ENCODE results near the gene TTYH2. TPM values are rescaled to one million over a fixed set of nuclear protein-coding genes. Genes with fewer than 3 reads are reported as not detected.

Gene TTYH2
- total RNA-seq, 1 donor from 2014 or later: 3.8 TPM

DNA sequence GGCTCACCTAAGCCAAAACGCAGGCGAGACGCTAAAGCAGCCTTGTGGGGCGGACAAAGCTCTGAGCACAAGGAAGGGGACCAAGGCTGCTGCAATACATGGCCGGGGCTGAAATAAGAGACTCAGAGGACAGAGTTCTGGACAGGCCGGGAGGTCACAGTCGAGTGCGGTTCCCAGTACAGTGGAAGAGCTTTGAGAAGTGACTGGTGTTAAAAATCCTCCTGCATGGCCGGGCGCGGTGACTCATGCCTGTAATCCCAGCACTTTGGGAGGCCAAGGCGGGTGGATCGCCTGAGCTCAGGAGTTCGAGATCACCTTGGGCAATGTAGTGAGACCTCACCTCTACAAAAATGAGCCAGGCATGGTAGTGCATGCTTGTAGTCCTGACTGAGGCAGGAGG is 10.5 kb downstream of the TTYH2 start:
- ChIA-PET CTCF (no interaction called here), POLR2A (no interaction called here)
- intact Hi-C loops (cut with micrococcal nuclease): no loop called here
- no peak for ATAC-seq (ENCODE audit: low read depth)
- no peaks in the 10 kb centered on the region for H3K36me3 Mint-ChIP-seq (ENCODE audit: low read depth)
- DNase-seq: no peak
- peaks cover 4% of the 10 kb centered on the region for H3K9me3 Mint-ChIP-seq
- H3K27ac Mint-ChIP-seq: no peak overlapping the region
- no peaks in the 10 kb centered on the region for H3K4me1 Mint-ChIP-seq
- TF ChIP-seq, protein P1, sequence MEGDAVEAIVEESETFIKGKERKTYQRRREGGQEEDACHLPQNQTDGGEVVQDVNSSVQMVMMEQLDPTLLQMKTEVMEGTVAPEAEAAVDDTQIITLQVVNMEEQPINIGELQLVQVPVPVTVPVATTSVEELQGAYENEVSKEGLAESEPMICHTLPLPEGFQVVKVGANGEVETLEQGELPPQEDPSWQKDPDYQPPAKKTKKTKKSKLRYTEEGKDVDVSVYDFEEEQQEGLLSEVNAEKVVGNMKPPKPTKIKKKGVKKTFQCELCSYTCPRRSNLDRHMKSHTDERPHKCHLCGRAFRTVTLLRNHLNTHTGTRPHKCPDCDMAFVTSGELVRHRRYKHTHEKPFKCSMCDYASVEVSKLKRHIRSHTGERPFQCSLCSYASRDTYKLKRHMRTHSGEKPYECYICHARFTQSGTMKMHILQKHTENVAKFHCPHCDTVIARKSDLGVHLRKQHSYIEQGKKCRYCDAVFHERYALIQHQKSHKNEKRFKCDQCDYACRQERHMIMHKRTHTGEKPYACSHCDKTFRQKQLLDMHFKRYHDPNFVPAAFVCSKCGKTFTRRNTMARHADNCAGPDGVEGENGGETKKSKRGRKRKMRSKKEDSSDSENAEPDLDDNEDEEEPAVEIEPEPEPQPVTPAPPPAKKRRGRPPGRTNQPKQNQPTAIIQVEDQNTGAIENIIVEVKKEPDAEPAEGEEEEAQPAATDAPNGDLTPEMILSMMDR (IDR thresholded peaks at IDR 0.05): no peak
- H3K4me3 Mint-ChIP-seq: no peak overlapping the region
- no peaks in the 10 kb centered on the region for H3K27me3 Mint-ChIP-seq

GRCh38 chr17:74224959-74225725 is 11.8 kb downstream of the TTYH2 start:
- Mint-ChIP-seq H3K36me3 (ENCODE audit: low read depth) (no peaks in the 10 kb centered on the region), H3K9me3 (no peaks in the 10 kb centered on the region), H3K4me3 (no peak overlapping the region), H3K4me1 (no peaks in the 10 kb centered on the region), H3K27me3 (no peaks in the 10 kb centered on the region), H3K27ac (no peak overlapping the region)
- intact Hi-C loops (cut with micrococcal nuclease): no loop called here
- TF ChIP-seq, protein P1 (IDR thresholded peaks at IDR 0.05): no peak
- ChIA-PET CTCF (no interaction called here), POLR2A (no interaction called here)
- no peak for DNase-seq
- no peak for ATAC-seq (ENCODE audit: low read depth)

DNA sequence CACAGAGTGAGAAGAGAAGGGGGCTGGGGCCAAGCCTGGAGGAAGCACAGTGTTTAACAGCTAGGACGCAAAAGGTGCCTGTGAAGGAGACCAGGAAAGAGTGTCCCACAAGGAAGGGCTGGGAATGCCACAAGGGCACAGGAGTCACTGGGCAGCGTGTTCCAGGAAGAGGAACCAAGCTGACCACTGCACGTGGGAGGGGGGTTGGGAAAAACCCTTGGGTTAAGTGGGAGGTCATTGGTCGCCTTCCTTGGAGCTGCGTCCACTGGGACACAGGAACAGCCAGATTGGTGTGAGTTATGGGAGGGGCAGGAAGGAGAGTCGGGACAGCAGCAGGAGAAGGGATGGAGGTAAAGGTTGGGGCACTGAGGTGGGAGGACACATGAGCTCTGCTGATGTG is 12.9 kb downstream of the TTYH2 start:
- Mint-ChIP-seq H3K9me3 (no peaks in the 10 kb centered on the region), H3K27ac (no peak overlapping the region), H3K36me3 (ENCODE audit: low read depth) (no peaks in the 10 kb centered on the region), H3K4me3 (no peak overlapping the region), H3K27me3 (no peaks in the 10 kb centered on the region), H3K4me1 (no peaks in the 10 kb centered on the region)
- CTCF ChIA-PET: no interaction called here
- DNase-seq (no peak), ATAC-seq (ENCODE audit: low read depth) (no peak)
- POLR2A ChIA-PET: no interaction called here
- TF ChIP-seq, protein P1 (IDR thresholded peaks at IDR 0.05): no peak
- intact Hi-C loops (cut with micrococcal nuclease): no loop called here

DNA sequence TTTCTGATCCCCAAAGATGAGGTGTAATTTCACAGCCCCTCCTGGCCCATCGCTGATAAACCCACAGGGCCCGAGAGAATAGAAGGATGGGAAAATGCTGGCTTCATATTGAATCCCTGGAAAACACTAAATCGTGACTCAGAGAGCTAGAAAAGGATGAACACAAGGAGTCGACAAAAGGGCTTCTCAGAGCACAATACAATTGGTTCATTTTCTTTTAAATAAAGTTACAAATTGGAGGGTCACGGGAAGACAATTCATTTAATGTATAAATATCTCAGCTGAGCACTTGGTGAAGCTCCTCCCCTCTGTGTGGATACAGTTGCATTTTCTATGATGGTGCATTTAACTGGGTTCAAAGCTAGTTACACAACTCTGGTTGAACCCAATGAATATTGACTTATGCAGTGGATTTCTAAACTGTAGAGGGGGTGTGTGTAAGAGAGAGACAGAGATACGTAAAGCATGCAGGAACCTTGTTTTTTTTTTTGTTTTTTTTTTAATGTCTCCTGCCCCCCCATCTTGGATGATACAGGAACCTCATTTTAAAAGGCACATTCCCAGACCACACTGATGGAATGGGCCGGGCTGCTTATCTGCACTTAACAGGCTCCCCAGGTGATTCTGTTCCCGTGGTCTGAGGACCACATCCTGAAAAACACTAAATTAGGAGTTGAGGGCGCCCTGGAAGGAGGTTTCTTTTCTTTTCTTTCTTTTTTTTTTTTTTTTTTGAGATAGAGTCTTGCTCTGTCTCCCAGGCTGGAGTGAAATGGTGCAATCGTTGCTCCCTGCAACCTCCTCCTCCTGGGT is 14.1 kb downstream of the TTYH2 start:
- Mint-ChIP-seq H3K9me3 (no peaks in the 10 kb centered on the region), H3K4me3 (no peak overlapping the region), H3K27ac (no peak overlapping the region), H3K4me1 (no peaks in the 10 kb centered on the region), H3K27me3 (no peaks in the 10 kb centered on the region), H3K36me3 (ENCODE audit: low read depth) (no peaks in the 10 kb centered on the region)
- TF ChIP-seq, protein P1 (IDR thresholded peaks at IDR 0.05): no peak
- intact Hi-C loops (cut with micrococcal nuclease): no loop called here
- ChIA-PET POLR2A (no interaction called here), CTCF (interaction anchor here (0.6 kb wide), 1 partner anchor 104 kb away, joined by 4 read pairs; no protein-coding TSS in a partner anchor)
- ATAC-seq (ENCODE audit: low read depth) (no peak), DNase-seq (no peak)

DNA sequence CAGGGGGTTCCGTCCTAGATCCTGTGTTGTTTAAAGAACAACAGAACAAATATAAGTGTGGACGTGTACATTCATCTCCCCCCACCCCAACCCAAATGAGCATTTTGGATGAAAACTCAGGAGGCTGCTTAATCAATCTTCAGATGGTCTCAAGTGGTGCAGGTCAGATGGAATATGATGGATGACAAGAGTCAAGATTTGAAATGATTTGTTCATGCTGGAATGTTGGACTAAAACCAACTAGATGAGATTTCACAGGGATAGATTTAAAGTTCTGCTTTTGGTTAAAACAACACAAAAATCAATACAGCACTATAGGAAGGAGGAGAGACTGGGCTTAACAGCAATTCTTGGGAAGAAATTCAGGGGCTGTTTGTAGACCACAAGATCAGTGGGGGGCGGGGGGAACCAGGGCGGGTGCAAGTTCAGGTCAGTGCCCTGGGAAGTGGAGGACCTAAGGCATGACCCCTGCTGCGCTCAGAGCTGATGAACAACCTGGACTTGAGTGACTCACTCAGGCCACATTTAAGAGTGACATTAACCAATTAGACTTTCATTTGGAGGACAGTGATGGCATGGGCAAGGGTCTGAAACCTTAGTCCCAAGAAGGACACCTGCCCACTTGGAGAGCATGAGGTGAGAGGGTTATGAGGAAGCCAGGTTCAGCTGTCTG is 15.1 kb downstream of the TTYH2 start:
- TF ChIP-seq, protein P1 (IDR thresholded peaks at IDR 0.05): no peak
- Mint-ChIP-seq H3K9me3 (no peaks in the 10 kb centered on the region), H3K4me1 (no peaks in the 10 kb centered on the region), H3K36me3 (ENCODE audit: low read depth) (no peaks in the 10 kb centered on the region), H3K27ac (no peak overlapping the region), H3K4me3 (no peak overlapping the region), H3K27me3 (no peaks in the 10 kb centered on the region)
- ATAC-seq (ENCODE audit: low read depth) (no peak), DNase-seq (no peak)
- intact Hi-C loops (cut with micrococcal nuclease): no loop called here
- ChIA-PET POLR2A (no interaction called here), CTCF (no interaction called here)

Data from activated B cell treated with CpG ODN at 0.5 μM for 24 hours (primary cell).